HFF-Myc (cell line): ENCODE measurements around the gene KRT10.
"Not testable (repeated sequence)": the region's sequence is repeated elsewhere in the genome, so short reads cannot be mapped to it uniquely, and the experiment has no call there.

Experiments
- DNase-seq: peaks from one replicate; pipeline ENCODE4 v3.0.0-alpha.2; 2011; ENCODE audit warnings: low read depth; ENCODE audit errors: extremely low read depth
- H3K4me3 ChIP-seq: replicated peaks from 2 replicates; pipeline ENCODE4 v1.5.1; 2011; ENCODE audit warnings: low read depth, mild to moderate bottlenecking, control low read depth, low read length
- CTCF ChIP-seq: IDR thresholded peaks from 2 replicates; pipeline ENCODE4 v1.5.1; 2012; ENCODE audit warnings: mild to moderate bottlenecking, low read depth, low read length, control low read depth; ENCODE audit errors: missing control alignments

The KRT10 gene

GRCh38 chr17:40817103-40817682 lies 5.2 kb downstream of the KRT10 start:
- TF ChIP-seq CTCF, result no peak

GRCh38 chr17:40816569-40816968 lies 5.8 kb downstream of the KRT10 start:
- H3K4me3 ChIP-seq, result no peak overlapping the region
- no peak for DNase-seq
- TF ChIP-seq CTCF, result no peak

More at GRCh38 chr17:40817103-40817682, 5.2 kb downstream of the KRT10 start:
- DNase-seq, result no peak
- no peak overlapping the region for H3K4me3 ChIP-seq

GRCh38 chr17:40815381-40815780 lies 7.0 kb downstream of the KRT10 start:
- no peak for DNase-seq
- no peak overlapping the region for H3K4me3 ChIP-seq
- no peak for TF ChIP-seq CTCF

GRCh38 chr17:40814657-40815056 lies 7.8 kb downstream of the KRT10 start:
- DNase-seq, H3K4me3 ChIP-seq: not testable (repeated sequence)

- TF ChIP-seq CTCF, result no peak
- no peak for DNase-seq
- no peak overlapping the region for H3K4me3 ChIP-seq
Measured at GRCh38 chr17:40813804-40814203, 8.6 kb downstream of the KRT10 start.

- DNase-seq, result no peak
- no peak overlapping the region for H3K4me3 ChIP-seq
- TF ChIP-seq CTCF, result no peak
Measured at GRCh38 chr17:40812639-40813038, 9.8 kb downstream of the KRT10 start.

- no peak overlapping the region for H3K4me3 ChIP-seq
- no peak for DNase-seq
- TF ChIP-seq CTCF, result no peak
Measured at GRCh38 chr17:40810494-40810893, 11.9 kb downstream of the KRT10 start.
